Middle frontal gyrus (tissue), 1 donor: Measurements from ENCODE around the gene MYL6.

ENCODE experiments used
- DNase-seq: peaks from one replicate; pipeline ENCODE4 v3.0.0-alpha.2; 2015; ENCODE audit warnings: low spot score; ENCODE audit errors: extremely low spot score

The MYL6 gene

GRCh38 chr12:56129206-56129941 lies 28.8 kb upstream of the MYL6 start:
- no peak for DNase-seq

- DNase-seq = no peak
These were observed 28.1 kb upstream of the MYL6 start for GRCh38 chr12:56129942-56130495.

GRCh38 chr12:56130876-56131275 lies 27.3 kb upstream of the MYL6 start:
- no peak for DNase-seq

- no peak for DNase-seq
These were observed 23.3 kb upstream of the MYL6 start for GRCh38 chr12:56134897-56135296.

DNA sequence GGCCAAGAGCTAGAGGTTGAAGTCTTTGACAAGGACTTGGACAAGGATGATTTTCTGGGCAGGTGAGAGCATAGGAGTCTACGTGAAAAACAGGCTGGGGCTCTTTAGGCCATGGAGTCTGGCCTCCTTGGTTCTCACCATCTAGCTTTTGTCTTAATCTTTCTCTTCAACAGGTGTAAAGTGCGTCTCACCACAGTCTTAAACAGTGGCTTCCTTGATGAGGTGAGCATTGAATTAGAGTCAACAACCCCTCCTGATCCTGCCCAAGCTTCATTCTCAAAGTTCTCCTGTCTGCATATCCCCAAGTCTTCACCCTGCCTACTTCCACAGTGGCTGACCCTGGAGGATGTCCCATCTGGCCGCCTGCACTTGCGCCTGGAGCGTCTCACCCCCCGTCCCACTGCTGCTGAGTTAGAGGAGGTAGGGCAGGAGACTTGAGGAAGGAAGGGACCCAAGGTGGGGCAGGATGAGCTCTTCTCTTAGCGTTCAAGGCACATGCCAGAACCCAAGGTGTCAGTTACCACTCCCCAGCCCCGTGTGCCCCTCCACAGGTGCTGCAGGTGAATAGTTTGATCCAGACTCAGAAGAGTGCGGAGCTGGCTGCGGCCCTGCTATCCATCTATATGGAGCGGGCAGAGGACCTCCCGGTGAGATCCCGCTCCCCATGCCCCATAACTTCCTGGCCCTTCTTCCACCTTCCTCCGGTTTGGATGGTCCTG lies 20.1 kb upstream of the MYL6 start:
- no peak for DNase-seq

DNA sequence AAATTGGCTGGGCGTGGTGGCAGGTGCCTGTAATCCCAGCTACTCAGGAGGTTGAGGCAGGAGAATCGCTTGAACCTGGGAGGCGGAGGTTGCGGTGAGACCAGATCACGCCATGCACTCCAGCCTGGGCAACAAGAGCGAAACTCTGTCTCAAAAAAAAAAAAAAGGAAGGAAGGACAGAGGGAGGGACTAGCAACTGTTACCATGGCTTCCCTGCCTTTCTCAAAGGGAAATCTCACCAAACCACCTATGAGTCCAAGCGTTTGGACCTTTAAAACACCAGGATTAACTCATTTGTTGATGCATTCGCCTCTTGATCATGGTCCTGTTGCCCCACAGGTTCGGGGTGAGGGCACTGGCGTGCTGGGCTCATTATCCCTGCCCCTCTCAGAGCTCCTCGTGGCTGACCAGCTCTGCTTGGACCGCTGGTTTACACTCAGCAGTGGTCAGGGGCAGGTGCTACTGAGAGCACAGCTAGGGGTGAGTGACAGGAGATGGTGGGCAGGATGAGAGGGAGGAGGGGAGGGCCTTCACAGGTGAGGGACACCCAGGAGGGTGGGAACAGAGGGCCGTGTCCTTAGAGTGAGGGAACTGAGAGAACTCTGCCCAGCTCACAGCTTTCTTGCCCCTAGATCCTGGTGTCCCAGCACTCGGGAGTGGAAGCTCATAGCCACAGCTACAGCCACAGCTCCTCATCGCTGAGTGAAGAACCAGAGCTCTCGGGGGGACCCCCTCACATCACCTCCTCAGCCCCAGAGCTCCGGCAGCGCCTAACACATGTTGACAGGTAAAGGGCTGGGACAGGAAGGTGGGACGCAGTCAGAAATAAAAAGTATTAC lies 16.0 kb upstream of the MYL6 start:
- DNase-seq = no peak

- no peak for DNase-seq
These were observed 14.9 kb upstream of the MYL6 start for GRCh38 chr12:56143217-56143616.

DNA sequence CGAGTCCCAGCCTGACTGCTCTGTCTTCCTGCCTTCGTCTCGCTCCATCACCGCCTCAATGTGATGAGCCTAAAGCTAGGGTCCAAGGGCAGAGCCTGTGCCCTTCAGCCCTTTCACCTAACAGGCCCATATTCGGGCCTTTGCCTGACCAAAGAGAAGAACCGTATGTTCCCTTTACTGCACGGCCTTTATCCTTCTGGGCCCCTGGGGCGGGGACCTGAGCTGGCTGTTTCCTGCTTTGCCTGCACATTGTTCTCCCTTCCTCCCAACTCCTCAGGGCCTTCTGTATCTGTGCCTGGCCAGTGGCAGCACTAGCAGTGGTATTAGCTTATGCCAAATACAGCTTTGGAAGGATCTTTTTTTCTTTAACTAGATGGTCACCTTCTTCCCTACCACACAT lies 14.3 kb upstream of the MYL6 start:
- DNase-seq = no peak

- no peak for DNase-seq
These were observed 12.9 kb upstream of the MYL6 start for GRCh38 chr12:56145217-56145616.

- DNase-seq = no peak
These were observed 11.4 kb upstream of the MYL6 start for GRCh38 chr12:56146492-56147460.

GRCh38 chr12:56150563-56150962 lies 7.6 kb upstream of the MYL6 start:
- no peak for DNase-seq

DNA sequence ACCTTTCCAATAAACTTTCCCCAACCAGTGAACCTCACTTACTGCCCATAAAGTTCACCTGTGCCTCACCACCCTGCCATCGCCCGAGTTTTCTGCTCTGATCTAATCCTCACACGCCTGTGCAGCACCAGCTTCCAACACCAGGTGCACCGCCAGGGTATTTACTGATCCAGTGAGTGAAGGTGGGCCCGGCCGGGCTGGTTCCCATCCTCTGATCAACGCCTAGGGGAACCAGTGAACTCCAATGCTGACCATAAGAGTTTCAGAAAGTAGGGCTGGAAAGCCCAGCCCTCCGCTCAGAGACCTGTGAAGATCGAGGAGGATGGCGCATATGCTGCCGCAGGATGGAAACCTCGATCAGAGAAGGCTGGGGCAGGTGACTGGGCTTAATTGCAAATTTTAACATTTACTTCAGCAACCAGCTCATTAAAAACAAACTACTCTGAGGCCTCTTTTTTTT lies 6.5 kb upstream of the MYL6 start:
- DNase-seq = no peak

- peak; percentile 83 for DNase-seq
These were observed 5.9 kb upstream of the MYL6 start, which contains the start of gene MYL6B for GRCh38 chr12:56152132-56152755. TSS of gene MYL6B (plus strand) at chr12:56152587. CDS start at chr12:56153919, 1,332 bp downstream.

GRCh38 chr12:56152756-56153677 lies 5.1 kb upstream of the MYL6 start:
- no peak for DNase-seq

GRCh38 chr12:56153678-56154065 lies 4.5 kb upstream of the MYL6 start:
- no peak for DNase-seq

DNA sequence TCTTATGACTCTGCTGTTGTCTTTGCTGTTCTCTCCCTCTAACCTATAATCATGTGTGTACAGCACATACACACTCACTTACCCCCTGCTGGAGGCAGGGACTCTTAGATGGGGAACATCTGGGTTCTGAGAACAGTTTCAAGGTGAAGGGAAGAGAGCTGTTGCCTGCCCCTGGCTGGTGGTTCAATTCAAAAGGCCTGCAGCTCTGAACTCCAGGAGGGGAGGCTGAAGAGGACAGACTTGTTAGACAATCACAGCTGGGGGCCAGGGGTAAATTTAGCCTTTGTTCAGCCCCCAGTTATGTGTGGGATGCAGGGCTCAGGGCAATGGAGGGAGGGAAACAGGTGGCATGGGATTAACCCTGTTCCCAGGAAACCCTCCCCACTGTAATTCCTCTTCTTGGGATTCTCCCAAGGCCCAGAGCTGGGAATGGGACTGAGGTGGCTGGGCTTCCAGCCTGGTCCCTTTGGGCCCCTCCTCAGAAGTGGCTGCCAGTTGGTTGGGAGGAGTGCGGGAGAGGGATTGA lies 3.9 kb upstream of the MYL6 start:
- no peak for DNase-seq

DNA sequence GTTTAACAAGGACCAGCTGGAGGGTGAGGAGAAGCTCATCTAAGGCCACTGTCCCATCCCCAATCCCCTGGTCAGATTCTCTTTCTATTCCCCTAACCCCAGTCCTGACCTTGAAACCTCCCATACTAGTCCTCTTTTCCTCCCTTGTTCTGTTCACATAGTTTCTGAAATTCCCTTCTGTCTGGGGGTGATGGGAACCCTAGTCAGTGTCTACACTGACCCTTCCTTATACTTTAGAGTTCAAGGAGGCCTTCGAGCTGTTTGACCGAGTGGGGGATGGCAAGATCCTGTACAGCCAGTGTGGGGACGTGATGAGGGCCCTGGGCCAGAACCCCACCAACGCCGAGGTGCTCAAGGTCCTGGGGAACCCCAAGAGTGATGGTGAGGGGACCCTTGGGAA lies 3.3 kb upstream of the MYL6 start:
- DNase-seq = no peak

DNA sequence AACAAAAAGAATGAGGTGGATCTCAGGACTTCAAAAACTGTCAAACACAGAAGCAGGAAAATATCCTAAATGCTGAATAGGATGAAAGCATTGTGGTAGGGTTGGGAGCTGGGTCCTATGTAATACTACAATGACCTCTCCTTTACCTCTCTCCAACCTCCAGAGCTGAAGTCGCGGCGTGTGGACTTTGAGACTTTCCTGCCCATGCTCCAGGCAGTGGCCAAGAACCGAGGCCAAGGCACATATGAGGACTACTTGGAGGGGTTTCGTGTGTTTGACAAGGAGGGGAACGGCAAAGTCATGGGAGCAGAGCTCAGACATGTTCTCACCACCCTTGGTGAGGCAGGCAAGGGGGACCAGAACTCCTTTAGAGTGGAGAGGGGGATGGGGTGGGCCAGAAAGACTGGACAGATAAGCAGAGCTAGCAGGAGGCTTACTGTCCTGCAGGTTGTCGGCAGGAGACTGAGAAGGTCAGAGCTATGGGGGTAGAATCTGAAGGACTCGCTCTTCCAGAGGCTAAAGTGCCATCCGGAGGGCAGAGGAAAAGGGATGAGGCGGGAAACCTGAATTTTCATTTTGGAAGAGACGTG lies 2.8 kb upstream of the MYL6 start:
- DNase-seq = no peak
